ENCODE data around the gene TBL1XR1. TPM values are rescaled to one million over a fixed set of nuclear protein-coding genes. Genes with fewer than 3 reads are reported as not detected.

The TBL1XR1 gene
- total RNA-seq, 1 experiment from 2014 or later = 180 TPM

DNA sequence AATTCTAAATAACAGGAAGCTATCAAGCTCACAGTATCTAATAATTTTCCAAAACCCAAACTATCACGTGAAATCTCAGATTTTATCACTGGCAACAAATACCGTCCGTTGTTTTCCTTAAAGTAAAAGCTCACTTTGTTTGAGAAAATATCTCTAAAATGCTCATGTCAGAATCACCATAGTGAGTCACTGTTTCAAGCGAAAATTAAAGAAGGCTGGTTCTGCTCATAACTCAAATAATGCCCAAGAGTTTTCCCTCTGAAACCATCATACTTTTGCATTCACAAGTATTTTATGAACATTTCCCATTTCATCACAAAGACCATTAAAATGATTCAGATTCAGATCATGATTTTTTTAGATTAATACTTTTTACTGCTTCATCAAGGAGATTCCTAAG is 50.6 kb downstream of the TBL1XR1 start (continued):
- TF ChIP-seq, protein P1, sequence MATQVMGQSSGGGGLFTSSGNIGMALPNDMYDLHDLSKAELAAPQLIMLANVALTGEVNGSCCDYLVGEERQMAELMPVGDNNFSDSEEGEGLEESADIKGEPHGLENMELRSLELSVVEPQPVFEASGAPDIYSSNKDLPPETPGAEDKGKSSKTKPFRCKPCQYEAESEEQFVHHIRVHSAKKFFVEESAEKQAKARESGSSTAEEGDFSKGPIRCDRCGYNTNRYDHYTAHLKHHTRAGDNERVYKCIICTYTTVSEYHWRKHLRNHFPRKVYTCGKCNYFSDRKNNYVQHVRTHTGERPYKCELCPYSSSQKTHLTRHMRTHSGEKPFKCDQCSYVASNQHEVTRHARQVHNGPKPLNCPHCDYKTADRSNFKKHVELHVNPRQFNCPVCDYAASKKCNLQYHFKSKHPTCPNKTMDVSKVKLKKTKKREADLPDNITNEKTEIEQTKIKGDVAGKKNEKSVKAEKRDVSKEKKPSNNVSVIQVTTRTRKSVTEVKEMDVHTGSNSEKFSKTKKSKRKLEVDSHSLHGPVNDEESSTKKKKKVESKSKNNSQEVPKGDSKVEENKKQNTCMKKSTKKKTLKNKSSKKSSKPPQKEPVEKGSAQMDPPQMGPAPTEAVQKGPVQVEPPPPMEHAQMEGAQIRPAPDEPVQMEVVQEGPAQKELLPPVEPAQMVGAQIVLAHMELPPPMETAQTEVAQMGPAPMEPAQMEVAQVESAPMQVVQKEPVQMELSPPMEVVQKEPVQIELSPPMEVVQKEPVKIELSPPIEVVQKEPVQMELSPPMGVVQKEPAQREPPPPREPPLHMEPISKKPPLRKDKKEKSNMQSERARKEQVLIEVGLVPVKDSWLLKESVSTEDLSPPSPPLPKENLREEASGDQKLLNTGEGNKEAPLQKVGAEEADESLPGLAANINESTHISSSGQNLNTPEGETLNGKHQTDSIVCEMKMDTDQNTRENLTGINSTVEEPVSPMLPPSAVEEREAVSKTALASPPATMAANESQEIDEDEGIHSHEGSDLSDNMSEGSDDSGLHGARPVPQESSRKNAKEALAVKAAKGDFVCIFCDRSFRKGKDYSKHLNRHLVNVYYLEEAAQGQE (IDR thresholded peaks at IDR 0.05; ENCODE audit: low read depth) = no peak
- no peak for TF ChIP-seq TCF7L2 (IDR thresholded peaks at IDR 0.05; ENCODE audit: borderline replicate concordance, extremely low read depth, insufficient read depth, insufficient read length)

DNA sequence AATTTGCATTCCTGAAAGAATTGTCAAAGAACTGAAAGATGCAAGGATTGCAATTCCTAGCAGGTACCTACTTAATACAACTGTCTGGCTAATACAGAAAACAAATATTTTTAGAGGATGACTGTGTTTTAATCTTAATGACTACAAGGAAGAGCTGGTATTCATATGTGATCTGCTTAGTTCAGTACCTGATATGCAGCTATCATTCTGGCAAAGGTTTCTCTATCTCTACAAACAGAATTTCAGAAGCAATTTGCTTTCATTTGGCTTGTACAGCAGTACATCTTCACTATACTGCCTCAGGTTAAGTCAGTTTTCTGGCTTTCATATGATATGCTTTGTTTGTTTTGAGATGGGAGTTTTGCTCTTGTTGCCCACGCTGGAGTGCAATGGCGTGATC is 51.3 kb downstream of the TBL1XR1 start:
- Histone ChIP-seq H3K36me3 (ENCODE audit: control insufficient read depth in 1 of 2, insufficient read depth in 2 of 2, low read length in 2 of 2) (no peaks in the 10 kb centered on the region), H3K9me2 (ENCODE audit: insufficient read depth) (no peaks in the 10 kb centered on the region; the same call in 1 of the 2 replicates), H3K27ac (ENCODE audit: low read depth, low read length) (no peak overlapping the region), H3K9me3 (ENCODE audit: control insufficient read depth in 1 of 2, insufficient read depth in 1 of 2, low read depth in 1 of 2, low read length in 2 of 2) (no peaks in the 10 kb centered on the region), H3K27me3 (ENCODE audit: insufficient read depth, low read length) (no peaks in the 10 kb centered on the region), H3K4me2 (ENCODE audit: low read length) (no peak overlapping the region), H2AFZ (ENCODE audit: low read depth, low read length, poor library complexity, severe bottlenecking) (no peak overlapping the region), H3K4me3 (replicated peaks in 1 of 2; ENCODE audit: low read depth in 1 of 2, low read length in 2 of 2) (no peak overlapping the region), H4K20me1 (ENCODE audit: insufficient read depth) (peaks cover 36% of the 10 kb centered on the region), H3K4me1 (ENCODE audit: control insufficient read depth in 1 of 2, insufficient read depth in 2 of 2, low read length in 2 of 2) (peaks cover 8 to 12% of the 10 kb centered on the region in 2 experiments), H3K79me2 (ENCODE audit: insufficient read depth, low read length) (peaks cover 100% of the 10 kb centered on the region), H3K9ac (ENCODE audit: low read length) (no peak overlapping the region)
- intact Hi-C loops (cut with micrococcal nuclease) = no loop called here
- no TSS peak for BruUV-seq (replicated peaks)
- POLR2A ChIA-PET = no interaction called here
- ATAC-seq (no peak), DNase-seq (ENCODE audit: low read depth, low spot score) (no peak)
- no peak for TF ChIP-seq EZH2phosphoT487 (IDR thresholded peaks at IDR 0.05; ENCODE audit: borderline replicate concordance)
- TF ChIP-seq POLR2AphosphoS5 (IDR thresholded peaks at IDR 0.05; ENCODE audit: low read depth, low read length) = no peak
- no peak for TF ChIP-seq SP1 (IDR thresholded peaks at IDR 0.05; ENCODE audit: low read depth)
- no peak for TF ChIP-seq ZFX (IDR thresholded peaks at IDR 0.05)
- TF ChIP-seq EZH2 (IDR thresholded peaks at IDR 0.05) = no peak
- no peak for TF ChIP-seq POLR2A (IDR thresholded peaks at IDR 0.05; ENCODE audit: borderline replicate concordance, extremely low read depth, insufficient read depth, insufficient read length)
- TF ChIP-seq SRF (IDR thresholded peaks at IDR 0.05; ENCODE audit: low read depth) = no peak
- TF ChIP-seq, protein P1 (IDR thresholded peaks at IDR 0.05; ENCODE audit: low read depth) = no peak
- TF ChIP-seq ZNF274 (IDR thresholded peaks at IDR 0.05; ENCODE audit: low read depth, low read length) = no peak
- no peak for TF ChIP-seq SIN3A (IDR thresholded peaks at IDR 0.05; ENCODE audit: low read depth)
- TF ChIP-seq CEBPB (IDR thresholded peaks at IDR 0.05; ENCODE audit: low read depth) = no peak
- TF ChIP-seq EGR1 (IDR thresholded peaks at IDR 0.05; ENCODE audit: low read depth) = no peak
- TF ChIP-seq YY1 (IDR thresholded peaks at IDR 0.05; ENCODE audit: extremely low read depth, insufficient replicate concordance, low read depth, low read length) = no peak
- TF ChIP-seq CBX3 (IDR thresholded peaks at IDR 0.05; ENCODE audit: low read depth) = no peak
- CTCF ChIA-PET = no interaction called here
- RAD21 ChIA-PET (ENCODE audit: low non-redundant PET in 1 of 2, low total read pairs in 2 of 2, uncharacterized antibody in 2 of 2, unreplicated experiment in 2 of 2) = no interaction called here

Measured in HCT116 (cell line).